Stimulated activated CD8-positive, alpha-beta memory T cell treated with anti-CD3 and anti-CD28 coated beads, Interleukin-4, amount 100 ng/mL, for 4 hours (primary cell): ENCODE measurements around the gene GJB1.
A peak's percentile ranks its signal among the peaks of the same experiment; 100 is the strongest.
"Not testable (repeated sequence)": the region's sequence is repeated elsewhere in the genome, so short reads cannot be mapped to it uniquely, and the experiment has no call there.

Experiments used
- DNase-seq, 2 donors: peaks; one replicate each; pipeline ENCODE4 v3.0.0-alpha.2; 2020; ENCODE audit warnings: low read depth in 2 of 2, low spot score in 1 of 2

The GJB1 gene

GRCh38 chrX:71254092-71254963 lies 31.3 kb downstream of the GJB1 start, which contains the start of gene ZMYM3:
Gene ZMYM3 (minus strand): TSS chrX:71254140. CDS start chrX:71253255, 885 bp downstream.
- peak; percentile 35 to 57 for DNase-seq

DNA sequence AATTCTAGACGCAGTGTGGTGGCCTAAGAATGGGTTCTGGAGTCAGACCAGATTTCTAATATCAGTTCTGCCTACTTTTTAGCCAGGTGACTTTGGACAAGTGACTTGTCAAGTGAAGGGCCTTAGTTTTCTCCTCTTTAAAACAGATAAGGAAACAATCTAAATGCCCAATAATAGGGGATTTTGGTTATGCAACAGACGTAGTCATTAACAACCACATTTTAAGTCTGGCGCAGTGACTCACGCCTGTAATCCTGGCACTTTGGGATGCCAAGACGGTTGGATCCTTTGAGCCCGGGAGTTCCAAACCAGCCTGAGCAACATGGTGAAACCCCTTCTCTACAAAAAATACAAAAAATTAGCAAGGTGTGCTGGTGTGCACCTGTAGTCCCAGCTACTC lies 33.0 kb downstream of the GJB1 start:
- DNase-seq = no peak

GRCh38 chrX:71256856-71257255 lies 33.8 kb downstream of the GJB1 start:
- DNase-seq = no peak

GRCh38 chrX:71268624-71269023 lies 45.6 kb downstream of the GJB1 start:
- not testable (repeated sequence) for DNase-seq

GRCh38 chrX:71269801-71270395 lies 46.9 kb downstream of the GJB1 start:
- no peak for DNase-seq

DNA sequence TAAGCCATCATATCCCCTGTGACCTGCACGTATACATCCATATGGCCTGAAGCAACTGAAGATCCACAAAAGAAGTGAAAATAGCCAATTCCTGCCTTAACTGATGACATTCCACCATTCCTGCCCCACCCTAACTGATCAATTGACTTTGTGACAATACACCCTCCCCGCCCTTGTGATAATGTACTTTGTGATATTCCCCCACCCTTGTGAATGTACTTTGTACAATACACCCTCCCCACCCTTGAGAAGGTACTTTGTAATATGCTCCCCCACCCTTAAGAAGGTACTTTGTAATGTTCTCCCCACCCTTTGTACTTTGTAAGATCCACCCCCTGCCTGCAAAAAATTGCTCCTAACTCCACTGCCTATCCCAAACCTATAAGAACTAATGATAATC lies 49.3 kb downstream of the GJB1 start:
- not testable (repeated sequence) for DNase-seq
